ENCODE results near the gene TFDP1. TPM values are rescaled to one million over a fixed set of nuclear protein-coding genes. Genes with fewer than 3 reads are reported as not detected.

TFDP1 gene
- total RNA-seq: 68.6 and 103 TPM in 2 replicates

DNA sequence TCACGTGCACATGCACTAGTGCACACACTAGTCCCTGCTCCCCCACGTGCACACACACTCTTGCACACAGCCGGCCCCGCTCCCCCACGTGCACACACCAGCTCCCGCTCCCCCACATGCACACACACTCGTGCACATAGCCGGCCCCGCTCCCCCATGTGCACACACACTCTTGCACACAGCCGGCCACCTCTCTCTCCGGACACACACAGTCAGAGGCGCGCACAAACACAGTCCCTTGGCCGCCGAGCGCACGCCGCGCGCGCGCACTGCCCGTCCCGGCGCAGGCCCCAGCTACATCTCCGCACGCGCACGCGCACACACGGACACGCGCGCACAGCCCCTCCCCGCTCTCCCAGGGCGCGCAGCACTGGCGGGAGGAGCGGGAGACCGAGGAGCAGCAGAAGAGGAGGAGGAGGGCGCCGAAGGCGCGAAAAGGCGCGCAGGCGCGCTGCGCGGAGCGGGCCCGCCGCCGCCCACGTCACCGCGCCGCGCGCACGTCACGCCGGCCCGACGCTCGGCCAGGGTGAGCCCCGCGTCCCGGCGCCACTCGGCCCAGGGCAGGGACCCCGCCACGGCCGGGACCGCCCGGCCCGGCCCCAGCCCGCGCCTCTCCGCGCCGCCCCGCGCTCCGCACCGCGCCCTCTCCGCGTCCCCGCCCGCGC is at the start of gene TFDP1:
TSS of gene TFDP1 (plus strand) at position 549 of the 665 bp plus-strand sequence. CDS start 1,085 bp downstream, outside the sequence.

GRCh38 chr13:113657851-113658741 is 73.5 kb downstream of the TFDP1 start, which contains the start of gene ATP4B:
TSS of gene ATP4B (minus strand) at chr13:113658198. CDS start at chr13:113658144, 54 bp downstream.

GRCh38 chr13:113666951-113667701 is 82.6 kb downstream of the TFDP1 start, which contains the start of gene GRK1:
TSS of gene GRK1 (plus strand) at chr13:113667219. CDS start at chr13:113667387, 168 bp downstream.

Other genes with a start within 250 kb of the TFDP1 start
- gene GRTP1, start 220.6 kb upstream of the TFDP1 start, total RNA-seq: 0.29 and 2.5 TPM in 2 replicates
- 0.86 and 0.89 TPM in 2 replicates for gene ADPRHL1, start 131.3 kb upstream of the TFDP1 start, total RNA-seq
- gene DCUN1D2, start 94.0 kb upstream of the TFDP1 start, total RNA-seq: 6.9 and 14.2 TPM in 2 replicates
- not detected in 2 replicates for gene ATP4B, start 73.4 kb downstream of the TFDP1 start, total RNA-seq
- not detected in 2 replicates for gene GRK1, start 82.5 kb downstream of the TFDP1 start, total RNA-seq
- 0.53 TPM in 1 of 2 replicates, not detected in the other for gene TMEM255B, start 174.5 kb downstream of the TFDP1 start, total RNA-seq